H1 (cell line): Measurements from ENCODE around the gene SESN1. TPM values are rescaled to one million over a fixed set of nuclear protein-coding genes. Genes with fewer than 3 reads are reported as not detected.

Experiments used
- CTCF ChIA-PET: fragments of 300-600 bp; sonication (Branson Sonifier 250); formaldehyde crosslinking; loops from one replicate; lab custom pipeline; 2021; ENCODE audit not compliant: partially characterized antibody; lab: Charles Lee
- POLR2A ChIA-PET: fragments of 300-600 bp; sonication (Branson Sonifier 250); formaldehyde crosslinking; loops from one replicate; lab custom pipeline; 2021; ENCODE audit warnings: inconsistent platforms; ENCODE audit not compliant: partially characterized antibody; lab: Charles Lee
- DNase-seq, 2 experiments: peaks; one replicate each; pipeline versions ENCODE4 v3.0.0 to v3.0.0-alpha.2; 2010 to 2022; ENCODE audit warnings: low spot score in 2 of 2, low read depth in 1 of 2, mixed read lengths in 1 of 2
- FAIRE-seq: peaks from 2 replicates; lab custom pipeline; 2011; peaks lifted over from hg19 to GRCh38; lab: Jason Lieb, UNC
- H2AFZ ChIP-seq: 2 replicates; pipeline ENCODE4 v1.8.1; 2012; ENCODE audit warnings: low read length, inconsistent platforms
- H2AK5ac ChIP-seq: 2 replicates; pipeline ENCODE4 v1.6.1; 2013; ENCODE audit warnings: low read depth, low read length
- H2BK120ac ChIP-seq: replicated peaks from 2 replicates; pipeline ENCODE3; 2013; ENCODE audit warnings: low read depth, low read length, inconsistent platforms
- H2BK12ac ChIP-seq: 2 replicates; pipeline ENCODE4 v1.6.1; 2013; ENCODE audit warnings: low read depth, low read length
- H2BK15ac ChIP-seq: 2 replicates; pipeline ENCODE4 v1.6.1; 2013; ENCODE audit warnings: low read length
- H2BK20ac ChIP-seq: 2 replicates; pipeline ENCODE4 v1.6.1; 2013; ENCODE audit warnings: low read length
- H2BK5ac ChIP-seq: 2 replicates; pipeline ENCODE4 v1.6.1; 2013; ENCODE audit warnings: low read depth, low read length
- H3K14ac ChIP-seq: 2 replicates; pipeline ENCODE4 v1.6.1; 2013; ENCODE audit warnings: inconsistent platforms; ENCODE audit not compliant: insufficient read length
- H3K18ac ChIP-seq: 2 replicates; pipeline ENCODE4 v1.6.1; 2013; ENCODE audit warnings: low read length; ENCODE audit errors: extremely low read depth
- H3K23ac ChIP-seq: 2 replicates; pipeline ENCODE4 v1.6.1; 2013; ENCODE audit warnings: inconsistent platforms; ENCODE audit not compliant: insufficient read length
- H3K23me2 ChIP-seq: 2 replicates; pipeline ENCODE4 v1.6.1; 2013; ENCODE audit warnings: low read depth, low read length
- H3K27ac ChIP-seq: 2 replicates; pipeline ENCODE4 v1.6.1; 2011; ENCODE audit warnings: low read depth, low read length, inconsistent platforms
- H3K27me3 ChIP-seq, 4 experiments: replicated peaks in 1 of 4; 1 replicate in 1 of 4; 2 replicates in 3 of 4; pipeline versions ENCODE4 v1.6.1 to v1.8.1; 2011 to 2013; ENCODE audit warnings: low read length in 3 of 4, mild to moderate bottlenecking in 3 of 4, inconsistent platforms in 2 of 4, mixed read lengths in 2 of 4, moderate library complexity in 1 of 4; ENCODE audit not compliant: control insufficient read depth in 3 of 4, insufficient read depth in 3 of 4; ENCODE audit errors: extremely low read depth in 1 of 4
- H3K36me3 ChIP-seq, 4 experiments: 2 replicates each; pipeline versions ENCODE4 v1.6.1 to v1.8.1; 2011 to 2013; ENCODE audit warnings: mild to moderate bottlenecking in 4 of 4, low read length in 3 of 4, moderate library complexity in 2 of 4, control low read depth in 1 of 4, inconsistent platforms in 1 of 4; ENCODE audit not compliant: insufficient read depth in 4 of 4, control insufficient read depth in 2 of 4
- H3K4ac ChIP-seq: replicated peaks from 2 replicates; pipeline ENCODE3; 2013; ENCODE audit warnings: low read length, low read depth, mixed read lengths, inconsistent platforms; ENCODE audit not compliant: insufficient read length
- H3K4me1 ChIP-seq, 4 experiments: replicated peaks in 1 of 4; 1 replicate in 1 of 4; 2 replicates in 3 of 4; pipeline versions ENCODE4 v1.6.1 to v1.8.1; 2011 to 2013; ENCODE audit warnings: low read length in 3 of 4, inconsistent platforms in 2 of 4, mixed read lengths in 1 of 4; ENCODE audit not compliant: insufficient read depth in 4 of 4, control insufficient read depth in 3 of 4
- H3K4me2 ChIP-seq, 2 experiments: 2 replicates each; pipeline versions ENCODE4 v1.6.1 to v1.8.1; 2011 to 2013; ENCODE audit warnings: low read depth in 2 of 2, low read length in 2 of 2, control low read depth in 1 of 2, inconsistent platforms in 1 of 2, mild to moderate bottlenecking in 1 of 2; ENCODE audit not compliant: insufficient read depth in 1 of 2
- H3K4me3 ChIP-seq, 4 experiments: fragments of 200-600, 300-600 bp in 1 of 4; sonication (generic), shearing (Covaris generic), sonication (Bioruptor Twin) in 1 of 4; 2 replicates each; pipeline versions ENCODE4 v1.5.1 to v1.8.1; 2011 to 2016; ENCODE audit warnings: low read length in 4 of 4, low read depth in 3 of 4, control low read depth in 2 of 4, inconsistent platforms in 2 of 4, mild to moderate bottlenecking in 2 of 4, mixed read lengths in 1 of 4, moderate library complexity in 1 of 4; ENCODE audit not compliant: insufficient read depth in 2 of 4; ENCODE audit errors: extremely low read depth in 1 of 4
- H3K56ac ChIP-seq: replicated peaks from 2 replicates; pipeline ENCODE3; 2013; ENCODE audit warnings: low read depth, mild to moderate bottlenecking, mixed read lengths, low read length, inconsistent platforms; ENCODE audit not compliant: insufficient read length
- H3K79me1 ChIP-seq: 2 replicates; pipeline ENCODE4 v1.6.1; 2013; ENCODE audit warnings: low read depth, low read length, control low read depth
- H3K79me2 ChIP-seq, 2 experiments: 2 replicates each; pipeline versions ENCODE4 v1.6.1 to v1.8.1; 2012 to 2013; ENCODE audit warnings: low read length in 2 of 2, mild to moderate bottlenecking in 2 of 2, inconsistent platforms in 1 of 2; ENCODE audit not compliant: insufficient read depth in 2 of 2, control insufficient read depth in 1 of 2
- H3K9ac ChIP-seq, 4 experiments: replicated peaks in 1 of 4; 1 replicate in 1 of 4; 2 replicates in 3 of 4; pipeline versions ENCODE4 v1.6.1 to v1.8.1; 2011 to 2013; ENCODE audit warnings: low read depth in 3 of 4, low read length in 3 of 4, control low read depth in 2 of 4, mild to moderate bottlenecking in 2 of 4, moderate library complexity in 2 of 4, inconsistent platforms in 1 of 4; ENCODE audit errors: extremely low read depth in 1 of 4
- H3K9me3 ChIP-seq, 2 experiments: 2 replicates each; pipeline versions ENCODE4 v1.6.1 to v1.8.1; 2012 to 2013; ENCODE audit warnings: mild to moderate bottlenecking in 2 of 2, moderate library complexity in 2 of 2, control low read depth in 1 of 2, inconsistent platforms in 1 of 2, low read depth in 1 of 2, low read length in 1 of 2, mixed read lengths in 1 of 2; ENCODE audit not compliant: insufficient read depth in 2 of 2
- H4K20me1 ChIP-seq, 2 experiments: replicated peaks in 1 of 2; 2 replicates each; pipeline versions ENCODE3 to v1.8.1; 2011 to 2013; ENCODE audit warnings: inconsistent platforms in 2 of 2, low read length in 2 of 2, mild to moderate bottlenecking in 1 of 2; ENCODE audit not compliant: insufficient read depth in 2 of 2, control insufficient read depth in 1 of 2
- H4K5ac ChIP-seq: 2 replicates; pipeline ENCODE4 v1.6.1; 2013; ENCODE audit warnings: low read length, low read depth, mixed read lengths, inconsistent platforms; ENCODE audit not compliant: insufficient read length
- H4K8ac ChIP-seq: 2 replicates; pipeline ENCODE4 v1.8.0; 2013; ENCODE audit warnings: mild to moderate bottlenecking, moderate library complexity, low read length, inconsistent platforms; ENCODE audit not compliant: insufficient read depth; ENCODE audit errors: extremely low read depth
- H4K91ac ChIP-seq: replicated peaks from 2 replicates; pipeline ENCODE3; 2013; ENCODE audit warnings: low read length, mixed read lengths, inconsistent platforms; ENCODE audit not compliant: insufficient read length
- ATF2 ChIP-seq: IDR thresholded peaks from 2 replicates; pipeline ENCODE4 v1.6.1; 2012; ENCODE audit warnings: low read length, inconsistent platforms
- BACH1 ChIP-seq: IDR thresholded peaks from 2 replicates; pipeline ENCODE4 v1.6.1; 2012; ENCODE audit warnings: low read length, improper control_type of control experiment
- CHD1 ChIP-seq: IDR thresholded peaks from 2 replicates; pipeline ENCODE4 v1.6.1; 2012; ENCODE audit warnings: low read depth, low read length, improper control_type of control experiment
- RNF2 ChIP-seq: fragments of 200-900, 300-1000 bp; sonication (generic); IDR thresholded peaks from 2 replicates; pipeline ENCODE4 v1.7.1; 2016; ENCODE audit warnings: borderline replicate concordance, low read depth, mild to moderate bottlenecking, antibody characterized with exemption, low read length; ENCODE audit not compliant: poor library complexity, severe bottlenecking; ENCODE audit errors: missing control alignments
- SP4 ChIP-seq: IDR thresholded peaks from 2 replicates; pipeline ENCODE4 v1.6.1; 2012; ENCODE audit warnings: low read length, inconsistent platforms
- TAF7 ChIP-seq: optimal IDR thresholded peaks from 2 replicates; pipeline ENCODE3; 2011; ENCODE audit warnings: low read depth, mild to moderate bottlenecking, inconsistent platforms, low read length, moderate library complexity, borderline replicate concordance
- USF2 ChIP-seq: IDR thresholded peaks from 2 replicates; pipeline ENCODE4 v1.6.1; 2011; ENCODE audit warnings: low read length, improper control_type of control experiment
- WGBS, 2 experiments: shearing (Covaris generic) in 1 of 2; methylation state at CpG; one replicate each; pipeline versions ENCODE4 v1.1.6 to v1.1.7; 2013 to 2015; ENCODE audit warnings: low lambda C conversion rate in 2 of 2, mixed read lengths in 2 of 2, inconsistent platforms in 1 of 2, low coverage in 1 of 2, missing lambda C conversion rate in 1 of 2; ENCODE audit not compliant: insufficient replicate concordance in 2 of 2, insufficient coverage in 1 of 2, insufficient read length in 1 of 2; ENCODE audit errors: extremely low coverage in 1 of 2, missing lambda C conversion rate in 1 of 2; 5-methylcytosine and 5-hydroxymethylcytosine counted together
- polyA plus RNA-seq, 7 experiments: library from polyadenylated mRNA; depleted of rRNA in 3 of 7; stranded (reverse) in 5 of 7; unstranded in 2 of 7; fragments of >200 nt in 5 of 7; fragments of 200-250 nt in 2 of 7; gene quantifications; 1 replicate in 5 of 7; 2 replicates in 1 of 7; 4 replicates in 1 of 7; pipeline versions ENCODE4 v1.2.1 to v1.2.3, GENCODE V29; 2011 to 2013; ENCODE audit warnings: missing spikeins in 2 of 7, mixed read lengths in 2 of 7
- total RNA-seq: library from RNA; stranded (reverse); fragmentation: NEBNext Ultra II Directional; extraction: Animal tissue kit (Norgen Biotek cat#: 25700); gene quantifications from 2 replicates; pipeline ENCODE4 v1.2.1, GENCODE V29; 2021

SESN1 gene
- total and polyA plus RNA-seq, 2 of the 8 experiments (the other 6 are each of a cell fraction or from before 2014, with no cell fraction given): 12.8 to 15.6 TPM

GRCh38 chr6:109087661-109088264 is 6.9 kb downstream of the SESN1 start:
- POLR2A ChIA-PET: no interaction called here
- no peak overlapping the region for H4K91ac ChIP-seq
- H2BK12ac ChIP-seq: no peak overlapping the region
- no peak for DNase-seq
- no peak overlapping the region for H3K4ac ChIP-seq
- no peak overlapping the region for H2BK15ac ChIP-seq
- H3K36me3 ChIP-seq: no peaks in the 10 kb centered on the region
- no peaks in the 10 kb centered on the region for H3K23me2 ChIP-seq
- no peak overlapping the region for H3K9ac ChIP-seq
- no peak overlapping the region for H4K8ac ChIP-seq
- H3K79me2 ChIP-seq: peaks cover 0 to 6% of the 10 kb centered on the region in 2 experiments; a peak in 2 of 4 replicates
- H3K18ac ChIP-seq: no peak overlapping the region
- H3K9me3 ChIP-seq: no peaks in the 10 kb centered on the region
- H4K5ac ChIP-seq: no peak overlapping the region
- H2AFZ ChIP-seq: no peak overlapping the region
- H3K4me1 ChIP-seq: 0 out of 7 replicates have a peak, but pooled peaks cover 0 to 2% (median 0%) of the 10 kb centered on the region in 4 experiments
- no peaks in the 10 kb centered on the region for H3K79me1 ChIP-seq
- no peak overlapping the region for H2BK120ac ChIP-seq
- TF ChIP-seq BACH1: no peak
- no peak for TF ChIP-seq TAF7
- no peak for TF ChIP-seq ATF2
- no peak for TF ChIP-seq USF2
- TF ChIP-seq CHD1: no peak
- no peak for TF ChIP-seq RNF2
- no peak for TF ChIP-seq SP4
- no peak for FAIRE-seq
- H2AK5ac ChIP-seq: no peak overlapping the region
- no peak overlapping the region for H3K14ac ChIP-seq
- 88% methylated on average over 5 of the region's 5 CpGs; no CpG with 5 or more reads in 1 of the 2 experiments for WGBS, 2 experiments
- no peaks in the 10 kb centered on the region for H3K27me3 ChIP-seq
- no peak overlapping the region for H3K23ac ChIP-seq
- H3K56ac ChIP-seq: no peak overlapping the region
- no peak overlapping the region for H3K4me3 ChIP-seq
- H3K4me2 ChIP-seq: no peak overlapping the region
- H2BK20ac ChIP-seq: no peak overlapping the region
- CTCF ChIA-PET: interaction anchor here (1.1 kb wide), 1 partner anchor 14 kb away, joined by 5 read pairs; no protein-coding TSS in a partner anchor
- no peaks in the 10 kb centered on the region for H4K20me1 ChIP-seq
- H3K27ac ChIP-seq: no peak overlapping the region
- H2BK5ac ChIP-seq: no peak overlapping the region
